GM12865 (cell line): ENCODE results near the gene SYNDIG1.

ENCODE experiments used
- DNase-seq: peaks from one replicate; pipeline ENCODE4 v3.0.0; 2010; ENCODE audit warnings: low read depth
- H3K4me3 ChIP-seq: 2 replicates; pipeline ENCODE4 v1.5.1; 2011; ENCODE audit warnings: mild to moderate bottlenecking, low read depth, low read length, control low read depth
- CTCF ChIP-seq: IDR thresholded peaks from 2 replicates; pipeline ENCODE4 v1.5.1; 2011; ENCODE audit warnings: low read length, control low read depth, low read depth, inconsistent platforms; ENCODE audit not compliant: insufficient read depth; ENCODE audit errors: missing control alignments

SYNDIG1 gene

DNA sequence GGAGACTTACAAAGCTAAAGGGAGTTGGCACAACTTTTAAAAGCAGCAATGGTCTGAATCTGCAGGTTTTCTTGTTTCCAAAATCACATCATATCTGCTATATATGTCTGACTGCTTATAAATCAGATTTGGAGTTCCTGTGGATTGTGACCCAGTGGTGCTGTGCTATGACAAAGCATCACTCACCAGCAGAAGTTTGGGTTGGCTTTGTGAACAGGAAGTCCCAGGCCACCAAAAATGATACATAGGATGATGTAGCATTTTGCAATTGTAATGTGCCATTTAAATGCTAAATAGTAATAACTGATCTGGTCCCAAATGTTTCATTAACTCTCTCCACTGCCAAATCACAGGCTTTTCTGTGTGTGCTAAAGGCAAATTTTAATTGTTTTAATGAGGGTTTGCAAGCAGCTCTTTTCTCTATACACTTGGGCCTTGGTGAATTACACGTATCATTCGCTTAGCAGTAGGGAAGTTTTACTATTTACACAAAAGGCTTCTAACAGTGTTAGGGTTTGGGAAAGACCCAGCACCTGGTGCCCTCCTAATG lies 60.8 kb downstream of the SYNDIG1 start:
- no peak overlapping the region for H3K4me3 ChIP-seq
- no peak for TF ChIP-seq CTCF
- no peak for DNase-seq

- no peak for DNase-seq
- H3K4me3 ChIP-seq, result no peak overlapping the region
Observed at GRCh38 chr20:24531202-24531601, 61.8 kb downstream of the SYNDIG1 start.

DNA sequence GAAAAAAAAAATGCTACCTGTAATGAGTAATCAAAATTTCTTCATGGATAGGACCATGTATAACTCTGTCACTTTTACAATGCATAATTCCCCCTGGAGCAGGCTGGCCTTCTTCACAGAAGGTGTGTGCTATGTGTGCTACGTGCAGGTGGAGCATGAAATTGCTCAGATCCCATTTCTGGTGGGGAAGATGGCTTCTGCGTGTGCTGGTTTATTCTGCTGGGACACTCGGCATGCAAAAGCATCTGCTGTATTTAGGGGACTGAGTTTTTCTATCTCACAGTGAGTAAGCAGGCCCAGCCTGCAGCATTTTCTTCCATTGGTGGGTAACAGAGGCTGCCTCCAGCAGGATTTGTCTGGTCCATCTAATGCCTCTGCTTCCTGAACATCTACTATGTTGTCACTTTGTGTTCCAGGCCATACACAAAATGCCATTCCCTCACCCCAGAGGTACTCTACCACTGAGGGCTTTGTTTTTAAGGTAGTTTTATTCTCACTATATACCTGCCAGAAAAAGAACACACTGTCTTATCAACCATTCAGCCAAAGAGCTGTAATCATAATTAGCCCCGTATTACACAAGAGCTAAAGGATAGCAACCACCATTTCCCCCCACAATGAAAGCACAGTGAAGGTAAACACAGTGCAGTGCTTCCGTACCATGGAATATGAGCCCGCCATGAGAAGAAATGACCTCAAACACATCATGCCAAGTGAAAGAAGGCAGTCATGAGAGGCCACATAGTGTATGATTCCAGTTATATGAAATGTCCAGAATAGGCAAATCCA lies 62.4 kb downstream of the SYNDIG1 start:
- TF ChIP-seq CTCF, result no peak
- no peak for DNase-seq
- H3K4me3 ChIP-seq, result no peak overlapping the region

More at GRCh38 chr20:24531202-24531601, 61.8 kb downstream of the SYNDIG1 start:
- no peak for TF ChIP-seq CTCF

- no peak overlapping the region for H3K4me3 ChIP-seq
- no peak for DNase-seq
- no peak for TF ChIP-seq CTCF
Observed at GRCh38 chr20:24533449-24533848, 64.0 kb downstream of the SYNDIG1 start.

- no peak for TF ChIP-seq CTCF
- DNase-seq, result no peak
- H3K4me3 ChIP-seq, result no peak overlapping the region
Observed at GRCh38 chr20:24534282-24534681, 64.9 kb downstream of the SYNDIG1 start.

DNA sequence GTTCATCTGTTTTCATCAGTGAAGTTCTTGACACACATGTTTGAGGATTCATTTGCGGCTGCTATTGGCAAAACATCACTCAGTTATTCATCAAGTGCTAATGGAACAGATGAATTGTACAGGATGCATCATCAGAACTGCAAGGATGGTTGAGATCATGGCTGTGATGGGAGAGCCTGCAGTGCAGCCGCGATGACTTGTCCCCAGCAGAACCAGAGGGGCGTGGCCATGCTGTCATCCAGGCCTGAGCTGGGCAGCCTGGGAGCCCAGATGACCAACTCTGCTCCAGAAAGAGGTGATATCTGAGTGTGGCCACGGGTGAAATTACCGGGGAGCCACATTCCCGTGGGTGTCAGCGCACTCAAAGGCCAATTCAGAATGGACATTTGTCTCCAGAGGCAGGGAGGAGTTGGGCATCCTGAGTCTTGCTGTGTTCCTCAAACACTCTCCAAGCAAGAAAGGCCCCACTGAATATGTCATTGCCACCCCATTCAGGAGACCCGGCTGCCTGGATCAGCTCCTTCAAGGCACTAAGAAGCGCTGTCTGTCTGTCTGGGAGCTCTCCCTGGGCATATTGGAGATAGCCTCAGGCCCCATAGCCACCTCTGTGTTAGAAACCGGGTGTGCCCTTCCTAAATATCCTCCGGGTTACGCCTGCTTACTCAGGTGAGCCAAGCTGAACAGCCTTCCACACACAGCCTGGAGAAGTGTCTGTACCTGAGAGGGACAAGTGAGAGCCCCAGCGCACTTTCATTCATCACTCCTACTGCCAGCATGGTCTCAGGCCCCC lies 66.7 kb downstream of the SYNDIG1 start:
- no peak for DNase-seq
- no peak overlapping the region for H3K4me3 ChIP-seq
- no peak for TF ChIP-seq CTCF
